Measurements from ENCODE around the gene GUCD1.
A peak's percentile ranks its signal among the peaks of the same experiment; 100 is the strongest.
"Not testable (repeated sequence)": the region's sequence is repeated elsewhere in the genome, so short reads cannot be mapped to it uniquely, and the experiment has no call there.

The GUCD1 gene

GRCh38 chr22:24555165-24556039 lies 464 bp upstream of the GUCD1 start, which contains the start of gene SNRPD3:
SNRPD3 (plus strand) TSS chr22:24555999; CDS start chr22:24557675, 1,676 bp downstream.
- peak within 1 kb of the TSS; percentile 91 to 92 for H3K4me3 ChIP-seq (replicated peaks in 1 of 2; ENCODE audit: low read depth in 2 of 2, low read length in 2 of 2)
- TF ChIP-seq CTCF (IDR thresholded peaks at IDR 0.05; ENCODE audit: low read depth, low read length), result peak; percentile 34
- DNase-seq (ENCODE audit: low read depth in 2 of 2), result peak; percentile 99

DNA sequence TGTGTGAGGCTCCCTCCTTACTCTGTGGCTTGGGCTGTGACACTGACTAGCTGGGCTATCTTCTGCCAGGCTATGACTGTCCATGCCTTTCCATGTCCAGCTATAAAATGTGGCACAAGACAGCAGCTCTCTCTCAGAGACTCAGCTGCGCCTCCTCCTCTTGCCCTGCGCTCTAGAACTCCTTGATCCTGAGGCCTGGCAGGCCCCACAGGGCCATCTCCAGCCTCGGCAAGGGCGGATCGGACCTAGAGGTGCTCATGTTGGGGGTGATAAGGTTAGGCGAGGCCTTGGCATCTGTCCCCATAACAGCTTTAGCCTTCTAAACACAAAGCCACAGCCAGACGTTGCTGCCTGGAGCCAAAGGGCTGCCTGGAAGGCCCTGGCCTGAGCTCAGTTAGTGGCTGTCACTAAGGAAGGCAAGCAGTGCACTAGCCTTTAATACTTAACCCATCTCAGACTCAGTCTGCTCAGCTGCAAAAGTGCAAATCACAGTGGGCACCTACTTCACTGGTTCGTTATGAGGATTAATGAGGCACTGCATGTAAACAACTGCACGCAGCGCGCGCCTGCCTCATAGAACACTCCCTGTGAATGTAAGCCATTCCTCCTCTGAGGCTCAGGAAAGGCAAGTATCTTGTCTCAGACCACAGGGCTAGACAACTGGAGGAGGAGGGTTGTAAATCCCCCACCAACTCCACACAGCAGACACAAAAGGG lies 1.2 kb downstream of the GUCD1 start:
- H3K4me3 ChIP-seq (replicated peaks in 1 of 2; ENCODE audit: low read depth in 2 of 2, low read length in 2 of 2), result peak overlapping the region; percentile 90 to 91
- DNase-seq (ENCODE audit: low read depth in 2 of 2), result peak in 1 of 2 donors; percentile 29
- TF ChIP-seq CTCF (IDR thresholded peaks at IDR 0.05; ENCODE audit: low read depth, low read length), result no peak

DNA sequence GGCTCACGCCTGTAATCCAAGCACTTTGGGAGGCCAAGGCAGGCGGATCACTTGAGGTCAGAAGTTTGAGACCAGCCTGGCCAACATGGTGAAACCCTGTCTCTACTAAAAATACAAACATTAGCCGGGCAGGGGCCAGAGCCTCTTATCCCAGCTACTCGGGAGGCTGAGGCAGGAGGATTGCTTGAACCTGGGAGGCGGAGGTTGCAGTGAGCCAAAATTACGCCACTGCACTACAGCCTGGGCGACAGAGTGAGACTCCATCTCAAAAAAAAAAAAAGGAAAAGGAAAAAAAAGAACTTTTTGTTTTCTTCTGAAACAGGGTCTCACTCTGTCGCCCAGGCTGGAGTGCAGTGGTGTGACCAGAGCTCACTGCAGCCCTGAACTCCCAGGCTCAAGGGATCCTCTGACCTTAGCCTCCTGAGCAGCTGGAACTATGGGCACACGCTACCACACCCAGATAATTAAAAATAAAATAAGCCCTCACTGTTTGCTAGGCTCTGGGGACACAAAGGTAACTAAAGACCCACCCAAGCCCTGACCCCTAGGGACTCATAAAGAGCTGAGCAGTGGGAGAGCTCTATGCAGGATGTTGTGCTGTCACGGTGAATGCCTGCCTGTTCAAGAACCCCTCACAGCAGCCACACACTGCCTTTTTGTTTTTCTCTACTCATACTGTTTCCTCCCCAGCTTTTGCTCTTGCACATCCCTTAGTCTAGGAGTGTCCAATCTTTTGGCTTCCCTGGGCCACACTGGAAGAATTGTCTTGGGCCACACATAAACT lies 2.2 kb downstream of the GUCD1 start:
- DNase-seq (ENCODE audit: low read depth in 2 of 2), result not testable (repeated sequence)
- H3K4me3 ChIP-seq (replicated peaks in 1 of 2; ENCODE audit: low read depth in 2 of 2, low read length in 2 of 2), result peak overlapping the region in 1 of 2 donors; percentile 91

- no peak for DNase-seq (ENCODE audit: low read depth in 2 of 2)
- H3K4me3 ChIP-seq (replicated peaks in 1 of 2; ENCODE audit: low read depth in 2 of 2, low read length in 2 of 2), result no peak overlapping the region
- no peak for TF ChIP-seq CTCF (IDR thresholded peaks at IDR 0.05; ENCODE audit: low read depth, low read length)
Measured at GRCh38 chr22:24550902-24551435, 4.0 kb downstream of the GUCD1 start.

GRCh38 chr22:24550028-24550901 lies 4.7 kb downstream of the GUCD1 start:
- DNase-seq (ENCODE audit: low read depth in 2 of 2), result no peak
- no peak for TF ChIP-seq CTCF (IDR thresholded peaks at IDR 0.05; ENCODE audit: low read depth, low read length)
- H3K4me3 ChIP-seq (replicated peaks in 1 of 2; ENCODE audit: low read depth in 2 of 2, low read length in 2 of 2), result no peak overlapping the region

DNA sequence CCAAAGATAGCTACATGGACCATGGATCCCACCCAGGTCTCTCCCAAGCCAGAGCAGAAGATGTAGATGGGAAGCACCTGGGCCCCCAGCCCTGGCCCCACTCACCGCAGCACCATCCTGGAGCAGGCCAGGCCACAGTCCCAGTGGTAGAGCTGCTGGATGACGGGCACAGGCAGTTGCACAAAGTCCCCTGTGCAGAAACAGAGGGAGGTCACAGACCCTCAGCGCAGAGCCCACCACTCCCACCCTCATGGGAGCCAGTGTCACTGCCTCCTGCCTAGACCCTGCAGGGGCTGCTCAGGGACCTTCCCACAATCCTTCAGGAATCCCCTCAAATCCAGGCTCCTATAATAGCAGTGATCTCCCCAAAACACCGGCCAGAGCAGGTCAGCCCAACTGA lies 6.1 kb downstream of the GUCD1 start:
- DNase-seq (ENCODE audit: low read depth in 2 of 2), result no peak
- TF ChIP-seq CTCF (IDR thresholded peaks at IDR 0.05; ENCODE audit: low read depth, low read length), result no peak

More for the DNA sequence above, 6.1 kb downstream of the GUCD1 start:
- H3K4me3 ChIP-seq (replicated peaks in 1 of 2; ENCODE audit: low read depth in 2 of 2, low read length in 2 of 2), result no peak overlapping the region
